GM10847 (cell line): ENCODE results near the gene BCR.

Experiments used
- POLR2A ChIP-seq: IDR thresholded peaks from 2 replicates; pipeline ENCODE4 v1.6.1; 2011; ENCODE audit not compliant: insufficient read length; ENCODE audit errors: extremely low read depth

Gene BCR

GRCh38 chr22:23270212-23270733, 90.0 kb downstream of the BCR start:
- no peak for TF ChIP-seq POLR2A

DNA sequence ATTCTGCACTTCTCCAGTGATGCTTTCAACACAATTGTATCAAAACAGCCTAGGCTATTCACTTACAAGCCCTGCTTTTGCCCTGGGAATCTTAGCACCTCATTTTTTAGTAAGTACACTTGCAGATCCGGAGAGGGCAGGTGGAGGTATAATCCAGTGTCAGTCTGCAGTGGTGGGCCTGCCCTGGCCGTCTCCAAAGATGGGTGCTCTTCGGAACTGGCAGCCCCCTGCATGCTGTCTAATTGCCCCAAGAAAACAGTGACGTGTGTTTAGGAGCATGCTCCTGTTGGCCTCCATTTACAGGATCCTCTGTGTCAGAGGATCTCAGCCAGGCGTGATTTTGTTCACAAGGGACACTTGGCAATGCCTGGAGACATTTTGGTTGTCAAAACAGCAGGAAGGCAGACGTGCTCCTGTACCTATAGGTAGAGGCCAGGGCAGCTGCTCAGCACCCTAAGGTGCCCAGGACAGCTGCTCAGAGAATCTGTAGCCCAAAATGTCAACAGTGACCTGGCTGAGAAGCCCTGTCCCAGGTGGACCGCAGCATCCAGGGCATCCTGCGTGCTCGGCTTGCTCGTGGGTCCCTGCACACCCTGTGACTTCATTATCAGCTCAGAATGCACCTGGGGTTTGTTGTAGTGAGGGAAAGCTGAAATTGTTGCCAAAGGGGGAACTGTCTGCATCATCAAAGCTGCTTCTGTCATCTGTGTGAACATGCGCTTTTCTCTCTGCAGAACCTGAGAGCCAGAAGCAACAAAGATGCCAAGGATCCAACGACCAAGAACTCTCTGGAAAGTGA, 90.7 kb downstream of the BCR start:
- no peak for TF ChIP-seq POLR2A

- TF ChIP-seq POLR2A = no peak
Observed at GRCh38 chr22:23271597-23271908, 91.2 kb downstream of the BCR start.

DNA sequence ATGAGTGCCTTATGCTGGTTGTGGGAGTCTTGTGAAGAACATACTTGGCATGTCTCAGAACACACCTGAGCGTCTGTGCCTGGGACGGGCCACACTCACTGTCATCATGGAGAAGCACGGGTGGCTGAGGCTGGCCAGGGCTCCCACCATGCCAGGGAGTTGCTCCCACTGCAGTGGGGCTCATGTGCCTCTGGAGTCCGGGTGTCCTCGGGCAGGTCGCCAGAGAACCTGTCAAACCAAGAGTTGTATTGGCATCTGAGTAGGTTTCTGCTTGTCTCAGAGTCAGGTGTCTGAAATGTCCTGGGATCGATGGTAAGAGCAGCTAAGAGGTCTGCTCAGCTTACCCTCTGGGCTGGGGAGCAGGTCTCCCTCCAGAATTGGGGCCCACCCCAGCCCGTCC, 92.1 kb downstream of the BCR start:
- TF ChIP-seq POLR2A = no peak

DNA sequence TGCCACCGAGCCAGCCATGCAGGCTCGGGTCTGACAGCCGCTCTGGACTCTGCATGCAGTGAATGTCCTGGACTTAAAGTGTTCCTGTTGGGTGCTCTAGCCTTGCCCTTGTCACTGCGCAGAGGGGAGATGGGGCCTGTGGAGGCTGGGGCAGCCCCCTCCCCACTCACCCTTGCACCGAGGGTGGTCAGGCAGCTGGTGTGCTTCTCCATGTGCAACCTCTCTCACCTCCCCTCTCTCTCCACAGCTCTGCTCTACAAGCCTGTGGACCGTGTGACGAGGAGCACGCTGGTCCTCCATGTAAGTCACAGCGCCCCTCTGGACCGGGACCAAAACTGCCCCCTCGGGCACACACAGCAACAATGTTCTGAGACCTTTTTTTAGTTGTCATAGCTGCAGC, 92.5 kb downstream of the BCR start:
- TF ChIP-seq POLR2A = no peak

DNA sequence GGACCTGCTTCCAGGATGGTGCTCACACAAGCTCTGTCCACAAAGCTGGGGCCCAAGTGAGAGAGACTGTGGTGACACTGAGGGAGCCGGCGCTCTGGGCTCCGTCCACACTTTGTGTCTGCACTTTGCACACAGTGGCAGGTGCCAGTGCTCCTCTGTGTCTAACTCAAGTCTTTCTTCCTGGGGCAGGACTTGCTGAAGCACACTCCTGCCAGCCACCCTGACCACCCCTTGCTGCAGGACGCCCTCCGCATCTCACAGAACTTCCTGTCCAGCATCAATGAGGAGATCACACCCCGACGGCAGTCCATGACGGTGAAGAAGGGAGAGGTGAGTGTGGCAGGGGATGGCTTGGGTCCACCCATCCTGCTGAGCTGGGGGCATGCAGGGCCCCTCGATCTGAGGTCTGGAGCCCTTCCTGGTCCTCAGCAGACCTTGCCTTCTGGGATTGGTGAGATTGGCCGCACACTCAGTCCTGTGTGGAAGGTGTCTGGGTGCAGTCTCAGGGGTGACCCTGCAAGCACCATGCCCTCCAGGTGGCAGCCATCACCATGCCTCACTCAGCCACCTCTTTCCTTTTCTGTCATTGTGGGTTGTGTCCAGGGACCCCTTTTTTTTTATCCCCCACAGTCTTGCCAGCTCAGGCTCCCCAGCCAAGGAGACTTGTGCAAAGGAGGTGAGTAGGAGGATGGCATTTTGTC, 93.3 kb downstream of the BCR start:
- TF ChIP-seq POLR2A = no peak

- no peak for TF ChIP-seq POLR2A
Observed at GRCh38 chr22:23274146-23274526, 93.8 kb downstream of the BCR start.

DNA sequence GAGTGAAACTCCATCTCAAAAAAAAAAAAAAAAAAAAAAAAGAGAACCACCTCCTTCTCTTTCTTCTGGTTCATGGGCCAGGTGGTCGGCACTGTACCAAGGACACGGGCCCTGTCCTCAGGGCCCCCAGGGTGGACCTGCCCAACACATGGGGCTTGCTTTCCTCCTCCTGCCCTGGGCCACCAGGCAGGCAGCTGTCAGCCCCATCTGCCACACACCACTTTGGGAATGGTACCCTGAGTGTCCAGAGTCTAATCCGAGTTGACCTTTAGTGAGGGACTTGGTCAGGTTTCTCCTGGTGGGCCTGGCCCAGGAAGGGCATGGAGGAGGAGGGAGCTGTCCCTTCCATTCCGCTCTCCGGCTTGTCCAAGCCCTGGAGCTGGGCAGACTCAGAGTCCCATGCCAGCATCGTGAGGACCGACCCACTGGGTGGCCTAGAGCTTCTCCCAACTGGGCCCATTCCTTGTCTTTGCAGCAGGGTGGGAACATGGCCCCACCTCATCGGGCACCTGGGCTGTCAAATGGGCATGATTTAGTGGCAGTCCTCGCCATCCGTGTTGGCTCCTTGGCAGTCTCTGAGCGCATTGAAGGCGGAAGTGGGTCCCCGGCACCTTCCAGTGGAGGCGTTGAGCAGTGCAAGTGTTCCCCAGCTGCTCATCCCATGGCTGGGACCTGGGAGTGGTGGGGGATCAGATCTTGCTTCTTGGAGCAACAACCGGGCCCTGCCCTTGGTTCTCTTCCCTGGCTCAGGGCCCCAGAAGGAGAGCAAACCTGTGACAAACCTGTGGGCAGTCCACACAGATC, 94.8 kb downstream of the BCR start:
- no peak for TF ChIP-seq POLR2A

DNA sequence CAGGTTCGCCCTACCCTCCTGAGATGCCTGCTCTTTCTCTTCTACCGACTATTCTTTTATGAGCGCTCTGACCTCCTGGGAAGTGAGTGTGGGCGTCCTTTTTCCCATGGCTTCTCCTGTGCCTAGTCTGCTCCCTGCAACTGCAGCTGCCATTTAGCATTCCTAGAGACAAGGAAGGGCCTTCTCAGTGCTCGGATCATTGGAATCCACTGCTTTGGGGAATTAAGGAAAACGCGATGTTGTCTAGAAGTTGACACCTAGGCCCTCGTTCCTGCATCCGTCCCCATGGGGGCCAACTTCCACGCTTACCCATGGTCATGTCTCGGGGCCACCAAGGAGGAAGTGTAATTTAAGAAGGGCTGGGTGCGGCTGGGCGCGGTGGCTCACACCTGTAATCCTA, 95.4 kb downstream of the BCR start:
- no peak for TF ChIP-seq POLR2A

- no peak for TF ChIP-seq POLR2A
Observed at GRCh38 chr22:23276656-23277582, 96.6 kb downstream of the BCR start.

- TF ChIP-seq POLR2A = no peak
Observed at GRCh38 chr22:23277583-23278295, 97.4 kb downstream of the BCR start.

GRCh38 chr22:23278883-23279675, 98.8 kb downstream of the BCR start:
- TF ChIP-seq POLR2A = no peak

GRCh38 chr22:23279781-23280180, 99.5 kb downstream of the BCR start:
- TF ChIP-seq POLR2A = no peak
